ENCODE results near the gene C1QTNF7. TPM values are rescaled to one million over a fixed set of nuclear protein-coding genes. Genes with fewer than 3 reads are reported as not detected.

Gene C1QTNF7
- total RNA-seq, 6 donors from 2014 or later = 2.3 to 13.3 (median 7.9) TPM

DNA sequence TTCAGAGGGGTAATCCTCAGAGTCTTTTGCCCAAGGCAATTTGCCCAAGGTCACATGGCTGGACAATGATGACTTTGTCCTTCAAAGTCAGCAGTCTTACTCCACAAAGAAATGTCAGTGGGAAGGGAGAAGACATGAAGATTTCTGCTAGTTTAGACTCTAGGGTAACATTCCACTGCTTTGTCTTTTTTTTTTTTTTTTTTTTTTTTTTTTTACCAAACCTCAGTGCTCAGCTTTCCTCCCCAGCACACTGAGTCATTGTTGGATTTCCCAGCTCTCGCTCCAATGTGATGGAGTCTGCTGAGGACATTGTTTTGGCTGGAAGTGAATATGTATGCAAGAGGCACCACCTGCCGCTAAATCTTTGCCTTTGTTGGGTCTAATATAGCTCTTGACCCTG lies 7.2 kb upstream of the C1QTNF7 start:
- peaks cover 0 to 5% (median 2%) of the 10 kb centered on the region in 4 donors for H3K4me1 ChIP-seq
- no peak overlapping the region for H3K4me3 ChIP-seq
- no peaks in the 10 kb centered on the region for H3K27me3 ChIP-seq
- H3K36me3 ChIP-seq = no peaks in the 10 kb centered on the region
- H3K27ac ChIP-seq = no peak overlapping the region
- no peaks in the 10 kb centered on the region for H3K9me3 ChIP-seq
- TF ChIP-seq EP300 (IDR thresholded peaks at IDR 0.05) (no peak), POLR2AphosphoS5 (IDR thresholded peaks at IDR 0.05) (no peak), POLR2A (IDR thresholded peaks at IDR 0.05) (no peak)
- TF ChIP-seq, protein P1, sequence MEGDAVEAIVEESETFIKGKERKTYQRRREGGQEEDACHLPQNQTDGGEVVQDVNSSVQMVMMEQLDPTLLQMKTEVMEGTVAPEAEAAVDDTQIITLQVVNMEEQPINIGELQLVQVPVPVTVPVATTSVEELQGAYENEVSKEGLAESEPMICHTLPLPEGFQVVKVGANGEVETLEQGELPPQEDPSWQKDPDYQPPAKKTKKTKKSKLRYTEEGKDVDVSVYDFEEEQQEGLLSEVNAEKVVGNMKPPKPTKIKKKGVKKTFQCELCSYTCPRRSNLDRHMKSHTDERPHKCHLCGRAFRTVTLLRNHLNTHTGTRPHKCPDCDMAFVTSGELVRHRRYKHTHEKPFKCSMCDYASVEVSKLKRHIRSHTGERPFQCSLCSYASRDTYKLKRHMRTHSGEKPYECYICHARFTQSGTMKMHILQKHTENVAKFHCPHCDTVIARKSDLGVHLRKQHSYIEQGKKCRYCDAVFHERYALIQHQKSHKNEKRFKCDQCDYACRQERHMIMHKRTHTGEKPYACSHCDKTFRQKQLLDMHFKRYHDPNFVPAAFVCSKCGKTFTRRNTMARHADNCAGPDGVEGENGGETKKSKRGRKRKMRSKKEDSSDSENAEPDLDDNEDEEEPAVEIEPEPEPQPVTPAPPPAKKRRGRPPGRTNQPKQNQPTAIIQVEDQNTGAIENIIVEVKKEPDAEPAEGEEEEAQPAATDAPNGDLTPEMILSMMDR (IDR thresholded peaks at IDR 0.05) = no peak
- DNase-seq (no peak), ATAC-seq (ENCODE audit: low FRiP score in 2 of 2) (peak in 1 of 2 donors; percentile 67)
- WGBS, 2 donors = 39 to 71% methylated on average over 2 of the region's 2 CpGs

DNA sequence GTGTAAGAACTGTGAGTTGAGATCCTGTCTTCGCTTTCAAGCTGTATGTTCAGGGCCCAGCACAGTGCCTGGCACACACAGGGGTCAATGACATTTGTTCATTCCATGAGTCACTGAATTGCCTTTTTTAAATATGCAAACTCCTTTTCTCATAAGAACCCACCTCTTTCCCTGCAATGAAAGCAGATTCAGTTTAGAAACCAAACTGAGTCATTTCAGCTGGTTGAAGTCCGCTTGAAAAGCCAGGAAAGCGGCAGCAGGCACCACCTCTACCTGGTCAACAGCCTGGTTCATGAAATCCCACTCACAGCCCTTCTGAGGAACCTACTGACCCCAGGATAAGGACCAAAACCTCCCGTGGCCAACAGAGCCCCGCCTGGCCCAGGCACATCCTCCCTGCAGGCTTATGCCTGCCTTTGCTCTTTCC lies 4.5 kb upstream of the C1QTNF7 start:
- 72 to 82% methylated on average over 5 of the region's 5 CpGs for WGBS, 2 donors
- DNase-seq (peak in 1 of 2 donors; percentile 20), ATAC-seq (ENCODE audit: low FRiP score in 2 of 2) (no peak)
- no peak overlapping the region for H3K27ac ChIP-seq
- H3K4me1 ChIP-seq = peaks cover 0 to 10% (median 1%) of the 10 kb centered on the region in 4 donors
- no peaks in the 10 kb centered on the region for H3K27me3 ChIP-seq
- H3K4me3 ChIP-seq = no peak overlapping the region
- H3K36me3 ChIP-seq = no peaks in the 10 kb centered on the region
- no peaks in the 10 kb centered on the region for H3K9me3 ChIP-seq
- no peak for TF ChIP-seq EP300 (IDR thresholded peaks at IDR 0.05)
- TF ChIP-seq POLR2AphosphoS5 (IDR thresholded peaks at IDR 0.05) = no peak
- TF ChIP-seq, protein P1 (IDR thresholded peaks at IDR 0.05) = no peak
- TF ChIP-seq POLR2A (IDR thresholded peaks at IDR 0.05) = no peak

DNA sequence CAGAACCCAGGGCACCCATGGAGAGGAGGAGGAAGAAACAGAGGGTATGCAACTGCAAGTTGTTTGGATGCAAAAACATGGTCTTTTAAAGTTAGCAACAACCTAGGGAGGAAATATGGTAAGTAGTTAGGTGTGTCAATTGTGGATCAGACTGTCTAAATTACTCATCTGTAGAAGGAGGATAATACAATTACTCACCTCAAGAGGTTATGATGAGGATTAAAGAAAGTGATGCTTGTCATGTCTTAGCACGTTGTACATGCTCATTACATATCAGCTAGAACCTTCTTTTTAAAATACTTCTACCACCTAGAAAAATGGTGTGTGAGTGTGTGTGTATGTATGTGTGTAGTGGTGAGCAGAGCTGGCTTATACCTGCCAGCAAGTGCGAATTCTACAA lies 2.3 kb upstream of the C1QTNF7 start:
- no peak for TF ChIP-seq EP300 (IDR thresholded peaks at IDR 0.05)
- TF ChIP-seq, protein P1 (IDR thresholded peaks at IDR 0.05) = no peak
- no peak for TF ChIP-seq POLR2A (IDR thresholded peaks at IDR 0.05)
- TF ChIP-seq POLR2AphosphoS5 (IDR thresholded peaks at IDR 0.05) = no peak
- H3K36me3 ChIP-seq = no peaks in the 10 kb centered on the region
- no peak overlapping the region for H3K4me3 ChIP-seq
- no peaks in the 10 kb centered on the region for H3K9me3 ChIP-seq
- WGBS, 2 donors = 98 to 100% methylated on average over 2 of the region's 2 CpGs
- ATAC-seq (ENCODE audit: low FRiP score in 2 of 2) (no peak), DNase-seq (no peak)
- H3K27me3 ChIP-seq = no peaks in the 10 kb centered on the region
- H3K4me1 ChIP-seq = peaks cover 0 to 17% (median 3%) of the 10 kb centered on the region in 4 donors
- no peak overlapping the region for H3K27ac ChIP-seq

DNA sequence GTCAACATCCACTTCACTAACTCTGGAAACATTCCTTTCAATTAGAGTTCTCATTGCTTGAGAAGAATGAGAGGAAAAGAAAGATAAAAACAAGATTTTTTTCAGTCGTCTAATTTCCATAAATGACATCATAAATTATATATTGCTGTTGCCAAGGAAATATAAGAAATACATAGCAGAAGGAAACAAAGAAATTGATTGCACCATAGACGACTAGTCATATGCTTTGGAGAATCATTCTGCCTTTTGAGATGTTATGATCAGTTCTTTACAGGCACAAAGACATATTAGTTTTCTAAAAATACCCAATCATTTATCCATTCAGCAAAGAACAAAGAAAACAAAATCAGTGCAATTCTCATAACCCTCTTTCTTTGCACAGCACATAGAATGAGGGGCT lies 672 bp upstream of the C1QTNF7 start:
- WGBS, 2 donors = 29 to 54% methylated on average over 2 of the region's 2 CpGs
- no peaks in the 10 kb centered on the region for H3K9me3 ChIP-seq
- no peak for ATAC-seq (ENCODE audit: low FRiP score in 2 of 2)
- H3K27ac ChIP-seq = peak overlapping the region in 2 of 4 donors; percentile 44 to 56
- DNase-seq = no peak
- H3K27me3 ChIP-seq = no peaks in the 10 kb centered on the region
- H3K4me1 ChIP-seq = peaks cover 0 to 17% (median 3%) of the 10 kb centered on the region in 4 donors
- TF ChIP-seq, protein P1 (IDR thresholded peaks at IDR 0.05) = no peak
- TF ChIP-seq POLR2A (IDR thresholded peaks at IDR 0.05) (no peak), EP300 (IDR thresholded peaks at IDR 0.05) (no peak), POLR2AphosphoS5 (IDR thresholded peaks at IDR 0.05) (no peak)
- no peaks in the 10 kb centered on the region for H3K36me3 ChIP-seq
- H3K4me3 ChIP-seq = no peak overlapping the region

DNA sequence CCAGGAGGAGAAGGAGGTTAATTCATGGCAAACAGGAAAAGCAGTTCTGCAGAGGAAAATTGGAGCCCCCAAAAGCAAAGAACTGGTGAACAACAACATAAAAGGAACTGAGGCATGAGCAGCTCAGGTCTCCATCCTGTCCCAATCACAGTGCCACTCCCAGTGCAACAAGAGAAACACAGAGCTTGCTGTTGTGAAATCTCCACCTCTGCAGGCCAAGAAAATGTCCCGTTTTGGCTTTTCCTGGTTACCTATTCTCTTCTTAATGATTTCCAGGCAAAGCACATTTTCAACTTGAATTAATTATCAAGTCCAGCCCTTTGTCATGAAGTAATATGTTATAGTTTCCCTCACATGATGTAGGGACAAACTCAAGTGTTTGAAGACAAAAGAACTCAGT lies 778 bp downstream of the C1QTNF7 start:
- ATAC-seq (ENCODE audit: low FRiP score in 2 of 2) (peak in 1 of 2 donors; percentile 50), DNase-seq (peak in 1 of 2 donors; percentile 34)
- H3K27ac ChIP-seq = peak overlapping the region in 1 of 4 donors; percentile 44
- no peaks in the 10 kb centered on the region for H3K36me3 ChIP-seq
- no peaks in the 10 kb centered on the region for H3K27me3 ChIP-seq
- TF ChIP-seq, protein P1 (IDR thresholded peaks at IDR 0.05) = no peak
- TF ChIP-seq POLR2A (IDR thresholded peaks at IDR 0.05) = no peak
- no peak for TF ChIP-seq EP300 (IDR thresholded peaks at IDR 0.05)
- 16 to 42% methylated on average over 1 of the region's 1 CpG for WGBS, 2 donors
- H3K4me3 ChIP-seq = no peak overlapping the region
- peaks cover 0 to 17% (median 3%) of the 10 kb centered on the region in 4 donors for H3K4me1 ChIP-seq
- H3K9me3 ChIP-seq = no peaks in the 10 kb centered on the region

All from upper lobe of left lung (tissue), 6 donors.